GM19467 (cell line): ENCODE data around the gene CCDC60.

Source experiments
- ATAC-seq: cut with Tn5 transposase; IDR thresholded peaks from one replicate; pipeline ENCODE4 v1.9.1; 2021; ENCODE audit warnings: mild to moderate bottlenecking, moderate library complexity; ENCODE audit not compliant: unreplicated experiment

Gene CCDC60

GRCh38 chr12:119383206-119383605 lies 48.7 kb downstream of the CCDC60 start:
- ATAC-seq, result no peak

- no peak for ATAC-seq
Measured at GRCh38 chr12:119384340-119384739, 49.8 kb downstream of the CCDC60 start.

- no peak for ATAC-seq
Measured at GRCh38 chr12:119385659-119386058, 51.1 kb downstream of the CCDC60 start.

- no peak for ATAC-seq
Measured at GRCh38 chr12:119389687-119390086, 55.2 kb downstream of the CCDC60 start.

GRCh38 chr12:119391673-119392072 lies 57.1 kb downstream of the CCDC60 start:
- no peak for ATAC-seq

GRCh38 chr12:119393677-119394076 lies 59.1 kb downstream of the CCDC60 start:
- no peak for ATAC-seq

GRCh38 chr12:119397540-119397939 lies 63.0 kb downstream of the CCDC60 start:
- no peak for ATAC-seq

- no peak for ATAC-seq
Measured at GRCh38 chr12:119398190-119398589, 63.7 kb downstream of the CCDC60 start.

GRCh38 chr12:119399301-119399700 lies 64.8 kb downstream of the CCDC60 start:
- ATAC-seq, result no peak

GRCh38 chr12:119406308-119406707 lies 71.8 kb downstream of the CCDC60 start:
- no peak for ATAC-seq

GRCh38 chr12:119406811-119407210 lies 72.3 kb downstream of the CCDC60 start:
- no peak for ATAC-seq

- ATAC-seq, result no peak
Measured at GRCh38 chr12:119409043-119409442, 74.5 kb downstream of the CCDC60 start.

GRCh38 chr12:119410396-119410795 lies 75.9 kb downstream of the CCDC60 start:
- no peak for ATAC-seq

GRCh38 chr12:119412306-119412705 lies 77.8 kb downstream of the CCDC60 start:
- no peak for ATAC-seq

- no peak for ATAC-seq
Measured at GRCh38 chr12:119412811-119413794, 78.6 kb downstream of the CCDC60 start.

- no peak for ATAC-seq
Measured at GRCh38 chr12:119415714-119416113, 81.2 kb downstream of the CCDC60 start.

GRCh38 chr12:119417440-119417839 lies 82.9 kb downstream of the CCDC60 start:
- ATAC-seq, result no peak

GRCh38 chr12:119419381-119419780 lies 84.9 kb downstream of the CCDC60 start:
- ATAC-seq, result no peak

- no peak for ATAC-seq
Measured at GRCh38 chr12:119423285-119423684, 88.8 kb downstream of the CCDC60 start.

- ATAC-seq, result no peak
Measured at GRCh38 chr12:119425623-119426022, 91.1 kb downstream of the CCDC60 start.

GRCh38 chr12:119431151-119431550 lies 96.6 kb downstream of the CCDC60 start:
- ATAC-seq, result no peak

GRCh38 chr12:119432949-119433348 lies 98.4 kb downstream of the CCDC60 start:
- ATAC-seq, result no peak
